GM23338 (cell line): ENCODE data around the gene SCG2. TPM values are rescaled to one million over a fixed set of nuclear protein-coding genes. Genes with fewer than 3 reads are reported as not detected.

Experiments
- ATAC-seq: fragments of 200-7000 bp; cut with Tn5 transposase; 3 replicates; pipeline ENCODE4 v1.9.1; 2020
- DNase-seq: peaks from one replicate; pipeline ENCODE4 v3.0.0-alpha.2; 2015; ENCODE audit warnings: low spot score
- H2AFZ ChIP-seq: fragments of 200-600 bp; sonication (generic); 2 replicates; pipeline ENCODE4 v1.8.0; 2016; ENCODE audit warnings: antibody characterized with exemption, mild to moderate bottlenecking, moderate library complexity
- H3F3A ChIP-seq: fragments of 200-600 bp; sonication (generic); replicated peaks from 2 replicates; pipeline ENCODE4 v1.8.0; 2017; ENCODE audit warnings: antibody characterized with exemption, mixed run types, low read depth
- H3K27ac ChIP-seq: fragments of 200-600 bp; sonication (generic); 2 replicates; pipeline ENCODE4 v1.6.1; 2016; ENCODE audit warnings: low read depth
- H3K27me3 ChIP-seq: fragments of 200-600 bp; sonication (generic); 2 replicates; pipeline ENCODE4 v1.8.0; 2016; ENCODE audit warnings: mild to moderate bottlenecking, mixed run types, moderate library complexity; ENCODE audit not compliant: insufficient read depth
- H3K36me3 ChIP-seq: fragments of 200-600 bp; sonication (generic); 2 replicates; pipeline ENCODE4 v1.8.0; 2016; ENCODE audit warnings: mild to moderate bottlenecking; ENCODE audit not compliant: insufficient read depth
- H3K4me1 ChIP-seq: fragments of 200-600 bp; sonication (generic); 2 replicates; pipeline ENCODE4 v1.8.0; 2016; ENCODE audit warnings: mild to moderate bottlenecking, moderate library complexity; ENCODE audit not compliant: insufficient read depth
- H3K4me2 ChIP-seq: fragments of 200-600 bp; sonication (generic); 2 replicates; pipeline ENCODE4 v1.7.1; 2017; ENCODE audit warnings: mixed run types
- H3K4me3 ChIP-seq: fragments of 200-600 bp; sonication (generic); 2 replicates; pipeline ENCODE4 v1.6.1; 2016; ENCODE audit warnings: mixed run types
- H3K79me2 ChIP-seq: fragments of 200-600 bp; sonication (generic); replicated peaks from 2 replicates; pipeline ENCODE4 v1.8.0; 2017; ENCODE audit warnings: mild to moderate bottlenecking; ENCODE audit not compliant: insufficient read depth
- H3K9me2 ChIP-seq: fragments of 200-600 bp; sonication (generic); 2 replicates; pipeline ENCODE4 v1.8.0; 2017; ENCODE audit not compliant: insufficient read depth
- H4K20me1 ChIP-seq: fragments of 200-600 bp; sonication (generic); replicated peaks from 2 replicates; pipeline ENCODE4 v1.8.0; 2017; ENCODE audit warnings: mild to moderate bottlenecking; ENCODE audit not compliant: insufficient read depth
- H3K27ac Mint-ChIP-seq: 2 replicates; pipeline ENCODE4 v1.8.0; 2020; ENCODE audit warnings: inconsistent platforms, mild to moderate bottlenecking, moderate library complexity, mixed read lengths
- H3K27me3 Mint-ChIP-seq: 3 replicates; pipeline ENCODE4 v1.8.0; 2022; ENCODE audit warnings: low read depth, mild to moderate bottlenecking, moderate library complexity, mixed read lengths, inconsistent platforms; ENCODE audit not compliant: insufficient read depth, poor library complexity
- H3K36me3 Mint-ChIP-seq: 3 replicates; pipeline ENCODE4 v1.8.0; 2021; ENCODE audit warnings: low read depth, mild to moderate bottlenecking, inconsistent platforms, moderate library complexity, mixed read lengths
- H3K4me1 Mint-ChIP-seq: 3 replicates; pipeline ENCODE4 v1.8.0; 2020; ENCODE audit warnings: mild to moderate bottlenecking, inconsistent platforms, mixed read lengths
- H3K4me3 Mint-ChIP-seq: 3 replicates; pipeline ENCODE4 v1.8.0; 2021; ENCODE audit warnings: moderate library complexity, mild to moderate bottlenecking, inconsistent platforms, mixed read lengths
- H3K9me3 Mint-ChIP-seq: 3 replicates; pipeline ENCODE4 v1.8.0; 2020; ENCODE audit warnings: moderate library complexity, mild to moderate bottlenecking, inconsistent platforms, mixed read lengths
- CREB1 ChIP-seq: fragments of 250-450 bp; sonication (Bioruptor Pico); IDR thresholded peaks from 2 replicates; pipeline ENCODE4 v1.5.0; 2020; ENCODE audit warnings: low read depth, mild to moderate bottlenecking, moderate library complexity
- CTCF ChIP-seq, 2 experiments: fragments of 200-600 bp in 1 of 2; sonication (generic) in 1 of 2; conservative IDR thresholded peaks; 2 replicates each; pipeline versions ENCODE4 v1.5.1 to v1.6.1; 2016 to 2017; ENCODE audit warnings: antibody characterized with exemption in 2 of 2, low read depth in 2 of 2, mild to moderate bottlenecking in 2 of 2, moderate library complexity in 1 of 2
- EZH2 ChIP-seq: fragments of 200-600 bp; sonication (generic); IDR thresholded peaks from one replicate; pipeline ENCODE4 v1.8.0; 2017; ENCODE audit warnings: antibody characterized with exemption, mild to moderate bottlenecking, low read depth; ENCODE audit not compliant: unreplicated experiment
- EZH2phosphoT487 ChIP-seq: fragments of 200-600 bp; sonication (generic); IDR thresholded peaks from one replicate; pipeline ENCODE4 v1.8.1; 2018; ENCODE audit warnings: antibody characterized with exemption; ENCODE audit not compliant: unreplicated experiment
- JUNB ChIP-seq: IDR thresholded peaks from one replicate; pipeline ENCODE4 v1.6.1; 2016; ENCODE audit warnings: antibody characterized with exemption; ENCODE audit not compliant: unreplicated experiment
- NANOG ChIP-seq: IDR thresholded peaks from 2 replicates; pipeline ENCODE4 v1.6.1; 2016; ENCODE audit warnings: antibody characterized with exemption, borderline replicate concordance
- POLR2AphosphoS5 ChIP-seq: IDR thresholded peaks from 2 replicates; pipeline ENCODE4 v1.6.1; 2016; ENCODE audit warnings: antibody characterized with exemption, low read depth
- STAT1 ChIP-seq: IDR thresholded peaks from one replicate; pipeline ENCODE4 v1.6.1; 2016; ENCODE audit warnings: antibody characterized with exemption; ENCODE audit not compliant: unreplicated experiment
- ZNF114 ChIP-seq: fragments of 250-450 bp; sonication (Bioruptor Pico); IDR thresholded peaks from 2 replicates; pipeline ENCODE4 v1.5.0; 2020; ENCODE audit warnings: mild to moderate bottlenecking, moderate library complexity
- ZNF331 ChIP-seq: fragments of 250-450 bp; sonication (Bioruptor Pico); IDR thresholded peaks from 2 replicates; pipeline ENCODE4 v1.5.0; 2020; ENCODE audit warnings: low read depth, mild to moderate bottlenecking, moderate library complexity
- polyA plus RNA-seq: library from polyadenylated mRNA; unstranded; fragments of >200 nt; fragmentation: Nextera tagmentation; extraction: Ambion mirVana; gene quantifications from 2 replicates; pipeline ENCODE4 v1.2.1, GENCODE V29; 2016
- total RNA-seq: library from RNA; depleted of rRNA; stranded (reverse); fragments of >200 nt; shearing (Covaris generic); gene quantifications from 2 replicates; pipeline ENCODE4 v1.2.3, GENCODE V29; 2014
- TF ChIP-seq, protein P1 (sequence below): fragments of 250-450 bp; sonication (Bioruptor Pico); IDR thresholded peaks from 2 replicates; pipeline ENCODE4 v1.5.0; 2020; ENCODE audit warnings: mild to moderate bottlenecking, moderate library complexity
- TF ChIP-seq, protein P2 (sequence below): IDR thresholded peaks from 2 replicates; pipeline ENCODE4 v1.6.1; 2016; ENCODE audit warnings: antibody characterized with exemption

SCG2 gene
- total and polyA plus RNA-seq, 2 experiments from 2014 or later = 0.18 to 0.31 TPM

GRCh38 chr2:223590964-223591363 is 11.2 kb downstream of the SCG2 start:
- H3K79me2 ChIP-seq = no peaks in the 10 kb centered on the region
- H3K4me1 ChIP-seq = peaks cover 12% of the 10 kb centered on the region
- Mint-ChIP-seq H3K27me3 (peaks cover 1% of the 10 kb centered on the region), H3K4me3 (no peak overlapping the region), H3K4me1 (peaks cover 10% of the 10 kb centered on the region; the same call in 2 of the 3 replicates), H3K27ac (no peak overlapping the region), H3K36me3 (no peaks in the 10 kb centered on the region), H3K9me3 (no peaks in the 10 kb centered on the region)
- H3K27ac ChIP-seq = no peak overlapping the region
- H2AFZ ChIP-seq = no peak overlapping the region
- no peaks in the 10 kb centered on the region for H3K27me3 ChIP-seq
- H4K20me1 ChIP-seq = no peaks in the 10 kb centered on the region
- no peaks in the 10 kb centered on the region for H3F3A ChIP-seq
- TF ChIP-seq ZNF114 (CRISPR knock-in tag) = no peak
- TF ChIP-seq, protein P1, sequence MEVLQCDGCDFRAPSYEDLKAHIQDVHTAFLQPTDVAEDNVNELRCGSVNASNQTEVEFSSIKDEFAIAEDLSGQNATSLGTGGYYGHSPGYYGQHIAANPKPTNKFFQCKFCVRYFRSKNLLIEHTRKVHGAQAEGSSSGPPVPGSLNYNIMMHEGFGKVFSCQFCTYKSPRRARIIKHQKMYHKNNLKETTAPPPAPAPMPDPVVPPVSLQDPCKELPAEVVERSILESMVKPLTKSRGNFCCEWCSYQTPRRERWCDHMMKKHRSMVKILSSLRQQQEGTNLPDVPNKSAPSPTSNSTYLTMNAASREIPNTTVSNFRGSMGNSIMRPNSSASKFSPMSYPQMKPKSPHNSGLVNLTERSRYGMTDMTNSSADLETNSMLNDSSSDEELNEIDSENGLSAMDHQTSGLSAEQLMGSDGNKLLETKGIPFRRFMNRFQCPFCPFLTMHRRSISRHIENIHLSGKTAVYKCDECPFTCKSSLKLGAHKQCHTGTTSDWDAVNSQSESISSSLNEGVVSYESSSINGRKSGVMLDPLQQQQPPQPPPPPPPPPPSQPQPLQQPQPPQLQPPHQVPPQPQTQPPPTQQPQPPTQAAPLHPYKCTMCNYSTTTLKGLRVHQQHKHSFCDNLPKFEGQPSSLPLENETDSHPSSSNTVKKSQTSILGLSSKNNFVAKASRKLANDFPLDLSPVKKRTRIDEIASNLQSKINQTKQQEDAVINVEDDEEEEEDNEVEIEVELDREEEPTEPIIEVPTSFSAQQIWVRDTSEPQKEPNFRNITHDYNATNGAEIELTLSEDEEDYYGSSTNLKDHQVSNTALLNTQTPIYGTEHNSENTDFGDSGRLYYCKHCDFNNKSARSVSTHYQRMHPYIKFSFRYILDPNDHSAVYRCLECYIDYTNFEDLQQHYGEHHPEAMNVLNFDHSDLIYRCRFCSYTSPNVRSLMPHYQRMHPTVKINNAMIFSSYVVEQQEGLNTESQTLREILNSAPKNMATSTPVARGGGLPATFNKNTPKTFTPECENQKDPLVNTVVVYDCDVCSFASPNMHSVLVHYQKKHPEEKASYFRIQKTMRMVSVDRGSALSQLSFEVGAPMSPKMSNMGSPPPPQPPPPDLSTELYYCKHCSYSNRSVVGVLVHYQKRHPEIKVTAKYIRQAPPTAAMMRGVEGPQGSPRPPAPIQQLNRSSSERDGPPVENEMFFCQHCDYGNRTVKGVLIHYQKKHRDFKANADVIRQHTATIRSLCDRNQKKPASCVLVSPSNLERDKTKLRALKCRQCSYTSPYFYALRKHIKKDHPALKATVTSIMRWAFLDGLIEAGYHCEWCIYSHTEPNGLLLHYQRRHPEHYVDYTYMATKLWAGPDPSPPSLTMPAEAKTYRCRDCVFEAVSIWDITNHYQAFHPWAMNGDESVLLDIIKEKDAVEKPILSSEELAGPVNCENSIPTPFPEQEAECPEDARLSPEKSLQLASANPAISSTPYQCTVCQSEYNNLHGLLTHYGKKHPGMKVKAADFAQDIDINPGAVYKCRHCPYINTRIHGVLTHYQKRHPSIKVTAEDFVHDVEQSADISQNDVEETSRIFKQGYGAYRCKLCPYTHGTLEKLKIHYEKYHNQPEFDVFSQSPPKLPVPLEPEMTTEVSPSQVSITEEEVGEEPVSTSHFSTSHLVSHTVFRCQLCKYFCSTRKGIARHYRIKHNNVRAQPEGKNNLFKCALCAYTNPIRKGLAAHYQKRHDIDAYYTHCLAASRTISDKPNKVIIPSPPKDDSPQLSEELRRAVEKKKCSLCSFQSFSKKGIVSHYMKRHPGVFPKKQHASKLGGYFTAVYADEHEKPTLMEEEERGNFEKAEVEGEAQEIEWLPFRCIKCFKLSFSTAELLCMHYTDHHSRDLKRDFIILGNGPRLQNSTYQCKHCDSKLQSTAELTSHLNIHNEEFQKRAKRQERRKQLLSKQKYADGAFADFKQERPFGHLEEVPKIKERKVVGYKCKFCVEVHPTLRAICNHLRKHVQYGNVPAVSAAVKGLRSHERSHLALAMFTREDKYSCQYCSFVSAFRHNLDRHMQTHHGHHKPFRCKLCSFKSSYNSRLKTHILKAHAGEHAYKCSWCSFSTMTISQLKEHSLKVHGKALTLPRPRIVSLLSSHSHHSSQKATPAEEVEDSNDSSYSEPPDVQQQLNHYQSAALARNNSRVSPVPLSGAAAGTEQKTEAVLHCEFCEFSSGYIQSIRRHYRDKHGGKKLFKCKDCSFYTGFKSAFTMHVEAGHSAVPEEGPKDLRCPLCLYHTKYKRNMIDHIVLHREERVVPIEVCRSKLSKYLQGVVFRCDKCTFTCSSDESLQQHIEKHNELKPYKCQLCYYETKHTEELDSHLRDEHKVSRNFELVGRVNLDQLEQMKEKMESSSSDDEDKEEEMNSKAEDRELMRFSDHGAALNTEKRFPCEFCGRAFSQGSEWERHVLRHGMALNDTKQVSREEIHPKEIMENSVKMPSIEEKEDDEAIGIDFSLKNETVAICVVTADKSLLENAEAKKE (CRISPR knock-in tag) = no peak
- TF ChIP-seq, protein P2, sequence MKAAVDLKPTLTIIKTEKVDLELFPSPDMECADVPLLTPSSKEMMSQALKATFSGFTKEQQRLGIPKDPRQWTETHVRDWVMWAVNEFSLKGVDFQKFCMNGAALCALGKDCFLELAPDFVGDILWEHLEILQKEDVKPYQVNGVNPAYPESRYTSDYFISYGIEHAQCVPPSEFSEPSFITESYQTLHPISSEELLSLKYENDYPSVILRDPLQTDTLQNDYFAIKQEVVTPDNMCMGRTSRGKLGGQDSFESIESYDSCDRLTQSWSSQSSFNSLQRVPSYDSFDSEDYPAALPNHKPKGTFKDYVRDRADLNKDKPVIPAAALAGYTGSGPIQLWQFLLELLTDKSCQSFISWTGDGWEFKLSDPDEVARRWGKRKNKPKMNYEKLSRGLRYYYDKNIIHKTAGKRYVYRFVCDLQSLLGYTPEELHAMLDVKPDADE = no peak
- TF ChIP-seq EZH2phosphoT487 = no peak
- no peak for TF ChIP-seq CTCF (conservative IDR thresholded peaks at IDR 0.05; ENCODE audit: low read depth in 2 of 2)
- TF ChIP-seq CREB1 (CRISPR knock-in tag) = no peak
- TF ChIP-seq STAT1 = no peak
- TF ChIP-seq POLR2AphosphoS5 = no peak
- no peak for TF ChIP-seq EZH2
- TF ChIP-seq ZNF331 (CRISPR knock-in tag) = no peak
- no peak for TF ChIP-seq NANOG
- TF ChIP-seq JUNB = no peak
- DNase-seq = no peak
- no peaks in the 10 kb centered on the region for H3K36me3 ChIP-seq
- no peak for ATAC-seq
- H3K9me2 ChIP-seq = peaks cover 6% of the 10 kb centered on the region; the same call in 1 of the 2 replicates
- no peak overlapping the region for H3K4me2 ChIP-seq
- H3K4me3 ChIP-seq = no peak overlapping the region
